HuH-7.5 (cell line): ENCODE measurements around the gene MYLK.

Experiments used
- DNase-seq: peaks from one replicate; pipeline ENCODE4 v3.0.0; 2011; ENCODE audit warnings: low spot score

The MYLK gene

DNA sequence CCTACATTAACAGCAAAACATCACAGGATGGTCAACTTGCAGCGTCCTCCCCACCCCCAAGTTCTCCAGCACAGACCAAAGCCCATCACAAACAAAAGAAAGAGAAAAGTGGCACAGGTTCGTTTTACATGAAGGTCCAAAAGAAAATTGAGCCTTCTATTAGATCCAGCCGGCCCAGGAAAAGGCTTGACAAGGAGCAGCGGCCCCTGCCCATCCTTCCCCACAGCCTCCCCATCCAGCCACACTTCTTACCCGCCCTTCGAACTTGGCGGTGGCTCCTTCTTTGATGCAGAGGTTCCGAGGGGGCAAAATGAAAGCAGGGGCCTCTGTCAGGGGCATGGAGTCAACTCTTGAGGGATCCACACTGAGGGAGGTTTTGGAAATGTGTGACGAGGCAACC is 90.7 kb downstream of the MYLK start:
- DNase-seq = no peak

DNA sequence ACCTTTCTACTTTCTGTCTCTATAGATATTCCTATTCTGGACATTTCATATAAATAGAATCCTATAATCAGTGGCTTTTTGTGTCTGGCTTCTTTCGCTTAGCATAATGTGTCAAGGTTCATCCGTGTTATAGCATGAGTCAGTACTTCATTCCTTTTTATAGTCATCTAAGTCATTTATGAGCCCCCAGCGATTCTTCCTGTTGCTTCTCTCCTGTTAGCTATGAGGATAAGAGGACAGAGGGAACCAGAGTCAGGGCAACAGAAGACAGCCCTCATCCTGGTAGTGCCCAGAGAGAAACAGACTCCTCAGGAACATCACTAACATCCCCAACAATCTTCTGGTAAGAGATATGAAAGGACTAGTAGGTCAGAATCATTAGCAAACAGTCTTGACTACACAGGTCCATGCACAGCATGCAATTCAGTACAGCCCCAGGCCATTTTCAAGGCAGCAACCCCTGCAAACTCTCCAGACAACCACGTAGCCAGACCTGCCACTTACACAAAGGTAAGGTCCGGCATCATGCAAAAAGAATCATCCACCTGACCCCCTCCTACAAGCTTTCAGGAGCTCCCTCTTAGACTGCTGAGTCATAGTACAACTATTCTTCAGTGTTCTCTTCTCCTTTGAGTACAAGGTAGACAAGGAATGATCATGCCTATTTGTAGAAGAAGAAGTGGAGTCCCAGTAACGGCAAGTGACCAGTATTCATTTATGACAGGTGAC is 91.5 kb downstream of the MYLK start:
- no peak for DNase-seq

DNA sequence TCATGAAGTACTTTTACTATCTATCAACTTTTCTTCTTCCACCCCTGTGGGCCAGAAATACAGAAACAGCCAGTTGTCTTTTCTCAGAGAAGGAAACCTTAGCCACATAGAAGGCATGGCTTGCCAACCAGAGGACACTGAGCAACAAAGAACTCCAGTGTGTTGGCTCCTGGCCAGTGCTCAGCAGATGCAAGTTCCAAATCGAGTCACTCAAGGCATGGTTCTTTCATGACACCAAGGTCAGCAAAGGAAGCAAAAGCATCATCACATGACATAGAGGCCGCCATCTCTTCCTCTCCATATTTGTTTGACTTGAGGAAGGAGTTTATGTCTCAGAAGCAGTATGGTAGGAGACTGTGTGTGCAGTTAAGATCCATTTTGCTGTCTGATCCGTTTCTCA is 92.2 kb downstream of the MYLK start:
- no peak for DNase-seq

DNA sequence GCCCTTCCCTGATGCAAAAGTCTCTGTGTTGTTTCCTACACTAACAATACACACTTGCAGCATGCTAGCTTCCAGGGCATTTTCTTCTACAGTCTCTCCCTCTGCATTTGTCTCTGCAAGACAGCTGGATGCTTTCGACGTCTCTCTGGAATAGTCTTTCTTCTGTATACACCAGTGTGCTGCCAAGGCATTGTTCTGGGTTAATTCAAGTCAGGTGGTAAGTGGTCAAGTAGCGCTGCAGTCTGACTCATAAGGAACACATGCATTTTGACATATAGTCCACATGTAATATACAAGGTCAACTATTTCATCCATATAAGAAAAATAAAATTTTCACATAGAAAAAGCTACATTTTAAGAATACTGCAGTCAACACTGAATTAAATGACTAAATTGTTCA is 92.7 kb downstream of the MYLK start:
- no peak for DNase-seq

DNA sequence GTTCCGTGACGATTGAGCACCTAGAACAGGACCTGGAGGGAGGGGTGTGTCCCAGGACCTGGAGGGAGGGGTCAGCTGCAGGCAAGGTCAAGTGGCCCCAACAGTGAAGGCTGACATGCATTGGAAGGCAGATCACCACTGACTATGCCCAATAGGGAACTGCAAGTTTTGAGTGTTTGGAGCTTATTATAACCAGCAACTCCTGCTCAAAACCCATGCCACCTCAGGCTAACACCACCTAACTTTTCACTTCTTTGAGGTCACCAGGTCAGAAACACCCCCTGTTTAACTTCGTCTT is 93.1 kb downstream of the MYLK start:
- DNase-seq = no peak

DNA sequence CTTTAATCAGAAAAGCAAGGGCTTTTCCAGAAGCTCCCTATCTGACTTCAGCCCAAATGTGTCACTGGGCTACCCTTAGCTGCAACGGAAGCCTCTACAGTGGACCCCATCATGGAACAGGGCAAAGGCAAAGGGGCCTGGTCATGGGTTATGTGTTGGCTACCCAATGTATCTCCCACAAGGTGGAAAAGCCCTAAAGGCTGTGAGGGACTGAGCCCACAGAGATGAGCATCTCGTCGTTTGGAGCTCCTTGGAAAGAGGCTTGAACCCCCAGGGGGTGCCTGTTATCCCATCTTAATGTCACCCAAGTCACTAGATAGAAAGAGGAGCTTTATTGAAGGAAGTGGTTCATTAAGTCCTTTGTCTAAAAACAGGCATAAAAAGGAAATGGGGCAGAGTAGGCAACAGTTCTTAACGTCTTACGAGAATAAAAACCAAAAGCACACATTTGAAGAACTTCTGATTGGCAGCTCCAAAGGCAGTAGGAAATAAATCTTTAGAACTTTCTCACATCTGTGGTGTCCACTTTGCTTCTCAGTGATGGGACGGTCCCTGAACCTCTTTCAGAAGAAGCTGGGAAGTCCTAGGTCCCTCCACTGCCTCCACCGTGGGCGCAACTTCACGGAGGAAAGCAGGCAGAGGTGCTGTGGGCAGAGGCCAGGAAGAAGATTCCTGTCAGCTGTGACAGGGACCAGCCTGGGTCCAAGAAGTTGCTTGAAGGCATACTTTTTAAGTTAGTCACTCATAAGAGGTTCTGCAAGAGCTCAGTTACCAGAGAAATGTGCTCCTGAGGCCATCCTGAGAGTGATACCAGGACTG is 93.7 kb downstream of the MYLK start:
- DNase-seq = no peak

DNA sequence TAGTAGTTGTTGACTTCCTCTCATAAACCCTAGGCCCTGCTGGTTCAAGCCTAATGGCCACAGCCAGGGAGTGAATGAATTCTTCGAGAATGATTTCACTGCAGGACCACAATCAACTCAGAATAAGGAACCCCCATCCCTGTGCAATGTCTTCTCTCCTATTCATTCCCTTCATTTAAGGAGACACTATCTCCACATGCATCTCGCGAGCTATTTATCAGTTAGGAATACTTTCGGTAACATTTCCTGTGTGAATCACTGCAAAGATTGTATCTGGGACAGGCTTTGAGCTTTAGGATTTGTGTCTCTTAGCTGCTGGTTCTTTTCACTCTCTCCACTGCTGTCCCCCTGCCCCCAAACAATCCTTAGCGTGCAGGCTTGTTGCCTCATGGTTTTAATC is 94.4 kb downstream of the MYLK start:
- no peak for DNase-seq

DNA sequence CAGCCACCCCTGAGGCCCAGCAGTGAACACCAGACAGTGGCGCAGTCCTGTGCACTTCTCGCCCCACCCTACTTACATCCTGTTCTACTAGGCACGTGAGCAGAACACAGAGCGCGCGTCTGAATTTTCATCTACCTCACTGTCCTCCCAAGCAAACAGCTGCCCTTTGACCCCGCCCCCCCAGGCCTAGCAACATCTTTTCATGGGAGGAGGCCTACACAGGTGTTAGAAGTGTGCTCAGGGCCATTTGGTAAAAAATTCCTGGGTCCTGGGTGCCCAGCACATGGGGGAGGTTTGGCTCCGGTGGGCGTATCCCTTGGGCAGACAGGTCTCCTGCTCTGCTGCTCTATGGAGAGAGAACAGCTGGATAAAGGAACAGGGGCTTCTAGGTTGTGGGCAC is 95.0 kb downstream of the MYLK start:
- no peak for DNase-seq

DNA sequence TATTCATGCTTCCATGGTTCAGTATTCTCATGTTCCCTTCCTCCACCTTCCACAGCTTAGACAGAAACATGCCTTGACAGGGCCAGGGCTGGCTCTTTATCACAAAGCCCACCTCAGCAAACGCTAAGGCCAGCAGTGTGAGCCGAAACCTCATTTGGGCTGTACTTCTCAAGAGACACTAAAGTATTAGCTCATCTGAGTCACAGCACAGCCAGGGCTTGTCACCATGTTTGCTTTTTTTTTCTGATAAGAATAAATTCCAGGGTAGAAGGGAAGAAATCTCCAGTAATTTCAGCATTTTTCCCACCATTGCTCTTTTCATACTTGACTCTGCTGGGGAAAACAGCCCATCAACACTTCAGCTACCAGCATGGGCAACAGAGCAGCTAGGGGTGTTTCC is 95.4 kb downstream of the MYLK start:
- DNase-seq = no peak

DNA sequence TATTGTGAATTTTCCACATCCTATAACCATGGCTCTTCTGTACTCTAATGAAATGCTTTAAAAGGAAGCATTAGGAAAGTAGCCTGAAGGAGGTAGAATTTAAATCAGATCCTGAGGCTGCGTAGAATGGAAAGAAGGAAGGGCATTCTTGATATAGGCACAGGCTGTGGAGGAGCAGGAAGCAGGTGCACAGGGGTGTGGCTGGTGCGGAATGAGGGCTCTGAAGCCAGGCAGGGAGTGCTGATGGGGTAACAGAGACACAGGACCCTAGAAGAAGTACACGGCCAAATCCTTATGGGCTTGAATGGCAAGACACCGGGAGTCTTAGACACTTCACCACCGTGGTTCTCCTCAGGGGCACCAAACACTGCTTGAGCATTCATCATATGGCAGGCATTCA is 97.0 kb downstream of the MYLK start:
- DNase-seq = no peak

DNA sequence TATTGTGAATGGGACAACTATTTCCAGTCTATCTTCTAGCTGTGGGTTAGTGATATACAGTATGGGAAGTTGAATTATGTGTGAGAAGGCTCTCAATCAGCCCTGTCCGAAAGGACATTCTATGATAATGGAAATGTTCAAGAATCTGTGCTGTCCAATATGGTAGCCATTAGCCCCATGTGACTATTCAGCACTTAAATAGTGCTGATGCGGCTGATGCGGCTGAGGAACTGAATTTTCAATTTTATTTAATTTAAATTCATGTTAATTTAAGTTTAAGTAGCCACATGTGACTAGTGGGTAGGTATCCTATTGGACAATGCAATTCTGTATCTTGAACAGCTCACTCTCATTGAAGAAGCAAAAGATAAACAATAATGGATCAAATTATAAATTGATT is 98.5 kb downstream of the MYLK start:
- DNase-seq = no peak

DNA sequence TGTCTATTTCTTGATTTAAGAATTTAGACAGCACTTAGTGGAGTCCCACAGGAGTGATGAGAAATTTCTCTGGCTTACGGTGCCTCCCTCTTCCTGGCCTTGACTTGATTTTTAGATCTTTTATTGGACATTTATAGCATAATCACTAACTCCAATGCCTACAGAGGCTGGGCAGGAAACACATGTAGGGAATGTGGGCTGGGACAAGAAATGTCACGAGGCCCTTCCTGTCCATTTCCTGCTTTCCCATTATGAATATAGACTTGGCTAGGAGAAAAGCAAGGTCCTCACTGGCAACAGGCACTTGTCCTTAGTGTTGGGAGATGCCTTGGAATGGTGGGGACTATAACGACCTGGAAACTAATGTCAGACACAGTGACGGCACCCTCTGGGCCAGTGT is 100.3 kb downstream of the MYLK start:
- DNase-seq = no peak

DNA sequence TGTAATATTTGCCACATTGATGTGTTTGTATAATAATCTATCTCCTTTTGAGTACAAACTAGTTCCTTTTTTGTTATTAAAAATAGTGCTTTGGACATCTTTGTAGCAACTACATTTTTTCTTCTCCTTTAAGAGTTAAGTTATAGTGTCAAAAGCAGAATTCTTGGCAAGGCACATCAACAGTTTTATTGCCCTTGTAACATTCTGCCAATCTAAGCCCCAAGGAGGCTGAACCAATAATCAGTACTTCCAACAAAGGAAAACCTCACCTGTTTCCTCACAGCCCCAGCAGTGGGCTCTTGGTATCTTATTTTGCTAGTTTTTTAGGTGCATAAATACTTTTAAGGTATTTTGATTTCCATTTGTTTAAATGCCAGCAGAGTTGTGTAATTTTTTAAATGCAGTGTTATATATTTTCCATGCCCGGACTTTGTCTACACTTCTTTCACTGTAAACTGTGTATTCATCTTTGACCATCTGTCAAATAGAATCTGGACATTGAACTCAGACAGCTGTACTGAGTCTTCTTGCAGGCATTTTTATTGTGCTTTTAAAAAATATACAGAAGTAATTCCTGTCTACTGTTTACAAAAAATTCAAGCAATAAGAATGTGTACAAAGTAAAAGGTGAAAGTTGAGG is 101.0 kb downstream of the MYLK start:
- DNase-seq = no peak

DNA sequence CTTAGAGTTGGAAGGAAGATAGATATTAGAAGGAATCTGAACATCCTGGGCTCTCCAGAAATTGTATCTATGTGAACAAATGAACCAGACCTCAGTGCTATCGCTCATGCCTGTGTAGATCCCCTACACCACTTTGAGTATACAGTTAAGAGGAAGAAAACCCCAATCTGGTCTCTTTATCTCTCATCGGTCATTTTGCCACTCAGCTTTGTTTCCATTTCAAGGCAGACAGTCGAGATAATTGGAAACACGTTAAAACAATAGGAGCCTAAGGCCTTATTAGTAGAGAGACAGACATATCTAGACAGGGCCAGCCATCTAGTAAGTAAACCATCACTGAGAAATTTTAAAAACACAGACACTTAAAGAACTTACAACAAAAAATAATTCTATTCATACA is 101.6 kb downstream of the MYLK start:
- no peak for DNase-seq

DNA sequence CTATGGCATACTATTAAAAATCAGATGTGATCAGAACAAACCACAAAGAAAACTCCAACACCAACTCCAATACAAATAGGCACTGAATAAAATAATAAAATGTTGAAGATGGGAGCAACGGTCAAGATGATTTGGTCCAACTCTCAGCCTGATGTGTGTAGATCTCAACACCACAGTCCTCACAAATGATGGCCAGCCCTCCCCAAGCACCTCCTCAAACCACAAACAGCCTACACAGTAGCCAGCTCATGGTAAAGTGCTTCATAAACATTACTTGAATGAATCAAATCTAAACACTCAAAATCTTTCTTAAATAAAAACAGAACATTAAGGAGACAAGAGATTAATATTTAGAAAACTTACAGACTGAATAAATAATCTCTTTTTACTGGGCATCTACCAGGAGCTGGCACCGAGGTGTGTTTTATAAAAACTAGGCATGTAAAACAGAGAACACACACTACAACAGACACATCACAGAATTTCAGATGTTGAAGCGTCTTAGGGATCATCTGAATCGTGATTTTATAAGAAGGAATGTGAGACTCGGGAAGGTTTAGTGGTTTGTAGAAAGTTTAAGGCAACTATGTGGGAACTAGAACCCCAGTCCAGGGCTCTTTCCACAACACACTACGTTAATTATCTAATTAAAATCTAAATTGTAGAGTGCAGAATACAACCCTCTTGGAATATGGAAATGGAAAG is 102.4 kb downstream of the MYLK start:
- no peak for DNase-seq

DNA sequence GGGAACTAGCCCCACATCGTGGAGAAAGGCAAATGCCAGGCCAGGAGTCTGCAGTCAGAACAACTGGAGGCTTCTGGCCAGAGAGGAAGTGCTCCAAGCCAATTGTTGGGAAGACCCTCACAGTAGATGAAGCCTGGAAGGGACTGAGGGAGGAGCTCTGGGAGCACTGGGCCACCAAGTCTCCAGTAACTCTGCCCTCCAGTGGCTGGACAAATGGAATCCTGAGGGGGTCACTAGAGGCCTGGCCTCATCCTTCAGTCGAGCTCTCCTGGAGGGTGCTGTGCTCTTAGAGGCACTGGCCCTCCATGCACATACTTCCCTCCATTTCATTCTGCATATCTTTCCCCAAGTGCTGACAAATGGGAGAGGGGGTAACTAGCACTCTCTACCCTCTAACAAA is 103.0 kb downstream of the MYLK start:
- no peak for DNase-seq

DNA sequence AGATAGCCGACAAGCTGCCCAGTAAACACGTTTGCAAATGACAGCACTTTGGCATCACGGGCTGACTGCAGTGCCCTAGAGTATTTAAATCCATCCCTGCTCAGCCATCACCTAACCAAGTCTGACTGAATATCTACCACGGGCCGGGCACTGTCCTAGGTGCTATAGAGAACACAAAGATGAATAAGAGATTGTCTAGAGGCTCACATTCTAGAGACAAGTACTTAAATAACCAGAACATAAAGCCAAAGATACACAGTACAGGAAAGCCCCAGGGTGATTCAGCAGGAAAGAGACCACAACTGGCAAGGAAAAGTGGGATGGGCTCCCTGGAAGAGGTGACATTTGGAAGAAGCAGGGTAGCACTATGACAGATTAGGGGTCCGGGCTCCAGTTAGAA is 103.5 kb downstream of the MYLK start:
- DNase-seq = no peak

DNA sequence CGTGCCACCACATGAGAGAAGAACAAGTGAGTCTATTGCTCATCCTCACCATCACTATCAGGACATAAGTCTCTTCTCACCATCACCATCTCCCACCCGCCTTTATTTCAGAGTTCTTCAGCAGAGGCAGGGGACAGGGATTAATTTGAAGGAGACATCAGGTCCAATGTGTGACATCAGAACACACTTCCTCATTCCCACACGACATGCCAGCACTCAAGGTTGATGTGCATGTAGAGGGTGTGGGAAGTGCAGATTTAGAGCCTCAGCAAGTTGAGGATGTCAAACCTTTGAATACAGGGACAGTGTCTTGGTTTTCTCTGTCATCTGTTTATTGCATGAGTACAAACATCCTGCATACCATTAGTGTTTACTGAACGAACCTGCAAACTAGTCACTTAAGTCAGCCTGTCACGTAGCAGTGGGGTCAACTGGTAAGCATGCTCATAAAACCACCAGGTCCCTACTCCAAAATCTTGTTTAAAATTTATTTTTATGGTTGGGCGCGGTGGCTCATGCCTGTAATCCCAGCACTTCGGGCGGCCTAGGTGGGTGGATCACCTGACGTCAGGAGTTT is 104.4 kb downstream of the MYLK start:
- no peak for DNase-seq

DNA sequence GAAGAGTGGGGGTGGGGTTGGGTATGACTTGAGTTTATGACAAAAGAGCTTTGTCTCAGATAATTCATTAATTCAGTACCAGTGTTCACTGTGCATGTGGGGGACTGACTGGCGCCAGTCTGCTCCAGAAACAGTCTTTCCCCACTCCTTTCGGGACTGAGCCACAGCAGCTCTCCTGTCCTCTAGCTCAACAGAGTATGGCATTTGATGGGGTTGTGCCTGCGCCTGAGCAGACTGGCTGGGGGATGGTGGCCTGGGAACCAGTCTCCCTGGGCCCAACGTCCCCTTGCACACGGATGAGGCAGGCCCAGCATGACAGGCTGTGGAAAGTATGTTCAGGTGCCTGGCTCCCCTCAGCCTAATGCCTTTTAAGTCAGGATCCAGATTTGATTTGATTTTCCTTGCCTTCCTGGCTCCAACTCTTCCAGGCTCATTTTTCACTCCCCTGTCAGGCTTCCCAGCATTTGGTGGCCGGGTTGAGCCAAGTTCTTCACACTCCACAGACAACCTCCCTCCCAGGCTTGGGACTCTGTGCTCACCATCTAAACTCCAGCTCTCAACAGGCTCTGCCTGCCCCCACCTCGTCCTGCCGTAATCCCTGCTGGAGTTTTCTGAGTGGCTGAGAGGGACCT is 105.0 kb downstream of the MYLK start:
- DNase-seq = no peak

DNA sequence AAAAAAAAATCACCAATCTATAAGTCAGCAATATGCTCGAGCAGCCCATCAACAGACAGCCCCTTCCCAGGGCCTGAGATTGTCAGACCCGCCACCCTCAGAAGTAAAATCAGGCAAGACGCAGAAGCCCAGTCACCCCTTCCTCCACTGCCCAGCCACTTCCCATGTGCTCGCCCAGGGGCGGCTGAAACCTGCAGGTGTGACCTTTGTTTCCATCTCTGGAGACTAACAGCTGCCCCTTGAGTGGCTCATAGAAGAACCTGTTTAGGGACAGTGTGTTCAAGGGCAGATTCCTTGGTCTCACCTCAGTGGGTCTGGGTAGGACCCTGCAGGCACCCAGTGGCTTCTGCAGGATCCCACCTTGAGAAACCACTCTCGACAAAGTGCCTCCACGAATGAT is 105.6 kb downstream of the MYLK start:
- no peak for DNase-seq

DNA sequence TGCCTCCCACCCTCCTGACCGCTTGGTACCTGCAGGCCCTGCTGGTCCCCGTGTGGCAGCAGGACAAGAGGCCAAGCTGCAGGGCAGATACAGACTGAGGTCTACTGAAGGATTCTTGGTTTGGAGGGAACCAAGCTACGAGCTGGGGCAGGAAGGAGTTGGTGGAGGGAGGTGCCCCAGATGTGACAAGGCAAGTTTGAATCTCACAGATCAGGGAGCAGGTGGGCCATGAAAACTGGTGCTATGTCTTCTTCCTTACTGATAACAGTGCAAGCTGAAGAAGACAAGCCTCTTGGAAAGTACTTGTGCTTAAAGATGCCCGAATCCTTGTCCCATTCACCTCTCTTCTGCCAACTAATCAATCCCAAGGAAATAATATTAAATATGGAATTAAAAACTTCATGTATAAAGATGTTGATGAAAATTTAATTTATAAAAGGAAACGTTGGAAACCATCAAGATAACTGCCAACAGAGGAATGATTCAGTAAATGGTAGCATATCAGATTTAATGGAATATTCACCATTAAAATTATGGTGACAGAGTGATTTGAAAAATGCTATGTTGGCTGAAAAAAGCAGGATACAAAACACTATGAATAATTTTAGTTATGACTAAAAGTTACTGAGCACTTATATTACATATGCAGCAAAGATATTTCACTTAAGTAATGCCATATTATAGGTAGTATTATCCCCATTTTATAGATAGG is 107.9 kb downstream of the MYLK start:
- no peak for DNase-seq
